ENCODE measurements around the gene KMT2B.

Gene KMT2B

DNA sequence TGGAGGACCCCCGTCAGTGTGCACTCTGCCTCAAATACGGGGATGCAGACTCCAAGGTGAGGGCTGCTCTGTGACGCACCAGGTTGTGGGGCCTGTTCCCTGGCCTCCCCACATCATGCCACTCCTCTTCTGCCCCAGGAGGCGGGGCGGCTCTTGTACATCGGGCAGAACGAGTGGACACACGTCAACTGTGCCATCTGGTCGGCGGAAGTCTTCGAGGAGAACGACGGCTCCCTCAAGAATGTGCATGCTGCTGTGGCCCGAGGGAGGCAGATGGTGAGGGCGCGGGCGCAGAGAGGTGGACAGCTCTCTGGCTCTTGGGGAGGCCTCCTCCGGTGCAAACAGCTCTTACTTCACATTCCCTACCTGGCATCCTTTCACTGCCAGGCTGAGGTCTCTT lies 11.2 kb downstream of the KMT2B start:
- DNase-seq, result no peak

DNA sequence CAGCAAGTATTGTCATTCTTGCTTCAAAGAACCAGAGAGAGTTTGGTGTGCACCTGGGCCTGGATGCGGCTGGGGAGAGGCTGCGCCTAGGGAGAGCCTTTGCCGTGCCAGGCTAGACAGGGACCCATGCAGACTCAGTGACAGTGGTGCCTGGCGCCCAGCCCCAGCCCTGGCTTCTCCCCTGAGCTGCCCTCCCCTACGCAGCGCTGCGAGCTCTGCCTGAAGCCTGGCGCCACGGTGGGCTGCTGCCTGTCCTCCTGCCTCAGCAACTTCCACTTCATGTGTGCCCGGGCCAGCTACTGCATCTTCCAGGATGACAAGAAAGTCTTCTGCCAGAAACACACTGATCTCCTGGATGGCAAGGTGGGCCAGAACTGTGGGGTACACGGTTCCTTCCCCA lies 12.0 kb downstream of the KMT2B start:
- no peak for DNase-seq

DNA sequence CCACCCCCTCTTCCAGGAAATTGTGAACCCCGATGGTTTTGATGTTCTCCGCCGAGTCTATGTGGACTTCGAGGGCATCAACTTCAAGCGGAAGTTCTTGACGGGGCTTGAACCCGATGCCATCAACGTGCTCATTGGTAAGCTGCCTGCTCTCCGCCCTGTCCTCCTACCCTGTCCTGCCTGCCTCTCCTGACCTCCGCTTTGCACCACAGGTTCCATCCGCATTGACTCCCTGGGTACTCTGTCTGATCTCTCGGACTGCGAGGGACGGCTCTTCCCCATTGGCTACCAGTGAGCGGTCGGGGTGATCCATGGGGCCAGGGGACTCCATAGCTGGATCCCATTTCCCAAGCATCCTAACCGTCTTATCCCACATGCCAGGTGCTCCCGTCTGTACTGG lies 12.5 kb downstream of the KMT2B start:
- no peak for DNase-seq

DNA sequence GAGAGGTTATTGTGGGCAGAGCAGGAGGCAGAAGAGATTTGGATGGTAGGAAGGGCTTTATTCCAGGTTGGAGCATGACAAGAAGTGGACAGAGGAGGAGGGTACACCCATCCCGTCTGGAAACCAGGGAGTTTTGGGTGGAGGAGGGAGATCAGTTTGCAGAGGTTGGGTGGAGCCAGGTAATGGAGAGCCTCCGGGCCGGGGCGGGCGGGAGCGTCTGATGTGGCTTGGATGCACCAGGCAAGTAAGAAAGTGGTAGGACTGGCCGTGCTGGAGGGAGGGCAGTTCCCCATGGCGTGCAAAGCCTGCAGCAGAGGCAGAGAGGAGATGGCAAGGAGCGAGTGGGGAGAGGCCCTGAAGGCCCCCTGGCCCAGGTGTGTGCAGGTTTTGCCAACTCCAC lies 13.6 kb downstream of the KMT2B start:
- DNase-seq, result no peak

DNA sequence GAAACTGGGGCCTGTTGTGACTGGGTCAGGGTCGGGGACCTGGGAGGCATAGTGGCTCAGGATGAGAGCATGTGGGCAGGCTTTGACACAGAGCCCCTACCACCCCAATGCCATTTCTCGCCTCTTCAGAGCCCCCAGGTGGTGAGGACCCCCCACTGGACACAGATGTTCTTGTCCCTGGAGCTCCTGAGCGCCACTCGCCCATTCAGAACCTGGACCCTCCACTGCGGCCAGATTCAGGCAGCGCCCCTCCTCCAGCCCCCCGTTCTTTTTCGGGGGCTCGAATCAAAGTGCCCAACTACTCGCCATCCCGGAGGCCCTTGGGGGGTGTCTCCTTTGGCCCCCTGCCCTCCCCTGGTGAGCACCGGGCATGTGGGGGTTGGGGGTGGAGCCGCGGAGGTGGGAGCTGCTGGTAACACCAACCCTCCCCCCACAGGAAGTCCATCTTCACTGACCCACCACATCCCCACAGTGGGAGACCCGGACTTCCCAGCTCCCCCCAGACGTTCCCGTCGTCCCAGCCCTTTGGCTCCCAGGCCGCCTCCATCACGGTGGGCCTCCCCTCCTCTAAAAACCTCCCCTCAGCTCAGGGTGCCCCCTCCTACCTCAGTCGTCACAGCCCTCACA lies 14.1 kb downstream of the KMT2B start:
- no peak for DNase-seq

DNA sequence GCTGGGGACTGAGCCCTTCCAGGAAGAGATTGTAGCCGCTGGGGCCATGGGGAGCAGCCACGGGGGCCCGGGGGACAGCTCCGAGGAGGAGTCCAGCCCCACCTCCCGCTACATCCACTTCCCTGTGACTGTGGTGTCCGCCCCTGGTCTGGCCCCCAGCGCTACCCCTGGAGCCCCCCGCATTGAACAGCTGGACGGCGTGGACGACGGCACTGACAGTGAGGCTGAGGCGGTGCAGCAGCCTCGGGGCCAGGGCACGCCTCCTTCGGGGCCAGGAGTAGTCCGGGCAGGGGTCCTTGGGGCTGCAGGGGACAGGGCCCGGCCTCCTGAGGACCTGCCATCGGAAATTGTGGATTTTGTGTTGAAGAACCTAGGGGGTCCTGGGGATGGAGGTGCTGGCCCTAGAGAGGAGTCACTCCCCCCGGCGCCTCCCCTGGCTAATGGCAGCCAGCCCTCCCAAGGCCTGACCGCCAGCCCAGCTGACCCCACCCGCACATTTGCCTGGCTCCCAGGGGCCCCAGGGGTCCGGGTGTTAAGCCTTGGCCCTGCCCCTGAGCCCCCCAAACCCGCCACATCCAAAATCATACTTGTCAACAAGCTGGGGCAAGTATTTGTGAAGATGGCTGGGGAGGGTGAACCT lies 14.9 kb downstream of the KMT2B start:
- DNase-seq, result no peak

DNA sequence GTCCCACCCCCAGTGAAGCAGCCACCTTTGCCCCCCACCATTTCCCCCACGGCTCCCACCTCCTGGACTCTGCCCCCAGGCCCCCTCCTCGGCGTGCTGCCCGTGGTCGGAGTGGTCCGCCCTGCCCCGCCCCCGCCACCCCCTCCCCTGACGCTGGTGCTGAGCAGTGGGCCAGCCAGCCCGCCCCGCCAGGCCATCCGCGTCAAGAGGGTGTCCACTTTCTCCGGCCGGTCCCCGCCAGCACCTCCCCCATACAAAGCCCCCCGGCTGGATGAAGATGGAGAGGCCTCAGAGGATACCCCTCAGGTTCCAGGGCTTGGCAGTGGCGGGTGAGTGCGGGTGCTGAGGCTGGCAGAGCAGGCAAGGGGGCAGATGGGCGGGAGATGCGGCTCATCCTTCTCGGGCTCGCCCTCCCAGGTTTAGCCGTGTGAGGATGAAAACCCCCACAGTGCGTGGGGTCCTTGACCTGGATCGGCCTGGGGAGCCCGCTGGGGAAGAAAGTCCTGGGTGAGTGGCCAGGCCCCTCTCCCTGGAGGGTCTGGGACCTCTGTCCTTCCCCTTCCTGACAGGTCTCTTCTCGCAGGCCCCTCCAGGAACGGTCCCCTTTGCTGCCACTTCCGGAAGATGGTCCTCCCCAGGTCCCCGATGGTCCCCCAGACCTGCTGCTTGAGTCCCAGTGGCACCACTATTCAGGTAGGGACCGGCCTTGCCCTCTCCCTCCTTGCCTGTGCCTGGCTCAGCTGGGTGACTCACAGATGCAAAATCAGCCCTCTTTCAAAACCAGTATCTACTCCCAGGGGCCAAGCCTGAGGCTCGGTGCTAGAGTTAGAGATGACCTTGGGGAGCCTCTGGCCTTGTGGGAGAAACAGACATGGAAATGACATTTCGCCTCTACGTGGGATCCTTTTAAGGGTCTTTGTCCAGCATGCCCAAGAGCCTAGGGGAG lies 15.7 kb downstream of the KMT2B start:
- DNase-seq, result no peak

DNA sequence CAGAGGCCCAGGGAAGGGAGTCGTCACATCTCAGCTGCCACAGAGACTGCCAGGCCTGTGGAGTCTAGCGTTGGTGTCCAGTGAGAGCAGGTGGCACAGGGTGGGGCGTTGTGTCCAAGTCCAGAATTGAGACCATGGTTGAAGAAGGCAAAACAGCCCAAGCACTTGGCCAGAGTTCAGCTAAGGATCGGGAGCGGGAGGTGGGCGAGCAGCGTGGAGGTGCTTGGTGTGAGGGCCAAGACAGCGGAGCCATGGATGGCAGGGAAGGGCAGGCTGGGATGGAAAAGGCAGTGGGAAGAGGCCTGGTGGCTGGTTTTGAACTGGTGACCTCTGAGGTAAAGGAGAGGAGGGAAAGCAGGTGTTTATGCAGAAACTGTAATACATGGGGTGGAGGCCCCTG lies 16.5 kb downstream of the KMT2B start:
- DNase-seq, result no peak

DNA sequence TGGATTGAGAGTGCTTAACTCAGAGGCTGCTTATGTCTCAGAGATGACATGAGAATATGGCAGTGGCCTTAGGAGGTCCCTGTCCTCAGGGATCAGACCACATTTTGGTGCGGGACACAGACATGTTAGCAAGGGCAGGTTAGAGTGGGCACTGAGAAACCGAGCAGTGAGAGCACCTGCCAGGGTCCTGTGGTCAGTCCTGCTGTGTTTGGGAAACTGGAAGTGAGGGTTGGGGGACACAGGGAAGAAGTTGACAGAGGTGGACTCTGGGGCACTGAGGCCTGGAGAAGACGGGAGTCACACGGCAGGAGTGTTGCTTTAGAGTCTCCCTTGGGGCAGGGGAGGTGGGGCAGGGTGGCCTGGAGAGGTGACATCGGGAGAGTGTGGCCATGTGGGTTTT lies 17.1 kb downstream of the KMT2B start:
- no peak for DNase-seq

DNA sequence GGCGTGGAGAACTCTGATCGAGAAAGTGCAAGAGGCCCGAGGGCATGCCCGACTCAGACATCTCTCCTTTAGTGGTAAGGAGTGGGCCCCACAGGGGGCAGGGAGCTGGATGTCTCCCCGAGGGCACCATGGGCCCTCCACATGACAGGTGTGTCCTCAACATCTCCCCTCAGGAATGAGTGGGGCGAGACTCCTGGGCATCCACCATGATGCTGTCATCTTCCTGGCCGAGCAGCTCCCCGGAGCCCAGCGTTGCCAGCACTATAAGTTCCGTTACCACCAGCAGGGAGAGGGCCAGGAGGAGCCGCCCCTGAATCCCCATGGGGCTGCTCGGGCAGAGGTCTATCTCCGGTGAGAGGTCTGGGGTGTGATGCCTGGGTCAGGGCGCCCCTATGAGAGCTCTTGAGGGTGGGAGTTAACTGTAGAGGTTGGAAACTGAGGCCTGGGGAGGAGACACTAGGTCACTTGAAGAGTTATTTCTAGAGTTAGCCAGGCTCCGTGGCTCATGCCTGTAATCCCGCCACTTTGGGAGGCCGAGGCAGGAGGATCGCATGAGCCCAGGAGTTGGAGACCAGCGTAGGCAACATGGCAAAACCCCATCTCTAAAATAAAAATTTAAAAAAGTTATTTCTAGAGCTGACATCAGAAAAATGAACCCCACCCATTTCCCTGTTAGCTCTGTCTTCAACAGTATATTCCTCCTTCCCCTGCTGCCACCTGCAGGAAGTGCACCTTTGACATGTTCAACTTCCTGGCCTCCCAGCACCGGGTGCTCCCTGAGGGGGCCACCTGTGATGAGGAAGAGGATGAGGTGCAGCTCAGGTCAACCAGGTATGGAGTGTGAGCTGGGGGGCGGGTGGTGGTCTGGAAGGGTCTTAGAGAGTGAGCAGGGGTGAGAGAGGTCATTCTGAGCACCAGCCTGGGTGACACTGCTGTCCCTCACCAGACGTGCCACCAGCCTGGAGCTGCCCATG lies 19.4 kb downstream of the KMT2B start:
- no peak for DNase-seq

DNA sequence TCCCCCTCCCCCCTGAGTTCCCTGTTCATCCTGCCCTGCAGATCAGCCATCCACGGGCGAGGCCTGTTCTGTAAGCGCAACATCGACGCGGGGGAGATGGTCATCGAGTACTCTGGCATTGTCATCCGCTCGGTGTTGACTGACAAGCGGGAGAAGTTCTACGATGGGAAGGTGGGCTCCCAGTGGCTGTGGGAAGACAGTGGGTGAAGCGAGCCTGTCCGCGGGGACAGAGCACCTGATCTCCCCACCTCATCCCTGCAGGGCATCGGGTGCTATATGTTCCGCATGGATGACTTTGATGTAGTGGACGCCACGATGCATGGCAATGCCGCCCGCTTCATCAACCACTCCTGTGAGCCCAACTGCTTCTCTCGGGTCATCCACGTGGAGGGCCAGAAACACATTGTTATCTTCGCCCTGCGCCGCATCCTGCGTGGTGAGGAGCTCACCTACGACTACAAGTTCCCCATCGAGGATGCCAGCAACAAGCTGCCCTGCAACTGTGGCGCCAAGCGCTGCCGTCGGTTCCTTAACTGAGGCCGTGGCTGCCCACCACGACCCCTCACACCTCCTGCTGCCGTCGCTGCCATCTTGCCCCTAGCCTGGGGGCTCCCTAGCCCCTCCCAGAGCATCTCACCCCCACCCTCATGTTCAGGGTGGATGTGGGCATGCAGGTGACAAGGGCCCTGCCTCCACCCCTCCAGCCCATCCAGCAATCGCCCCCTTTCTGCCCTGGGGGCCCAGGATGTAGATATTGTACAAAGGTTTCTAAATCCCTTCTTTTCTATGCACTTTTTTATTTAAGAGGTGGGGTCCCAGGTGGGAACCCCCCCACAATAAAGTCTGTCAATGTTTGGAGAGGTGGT lies 20.5 kb downstream of the KMT2B start:
- DNase-seq, result no peak

DNA sequence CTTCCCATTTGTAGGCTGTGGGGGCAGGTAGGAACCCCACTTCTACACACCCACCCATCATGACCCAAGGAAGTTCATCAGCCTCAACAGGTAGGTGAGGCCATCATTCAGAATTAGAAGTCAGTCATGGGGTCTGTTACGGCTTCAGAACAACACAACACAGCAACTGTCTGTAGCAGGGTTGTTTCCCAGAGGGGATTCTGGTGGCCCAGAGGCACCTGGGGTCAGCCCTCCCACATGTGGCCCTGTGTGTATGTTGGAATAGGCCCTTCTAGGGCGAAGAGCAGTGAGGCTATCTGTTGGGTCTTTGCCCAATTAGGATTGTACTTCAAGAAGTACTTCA lies 21.1 kb downstream of the KMT2B start:
- DNase-seq, result no peak

DNA sequence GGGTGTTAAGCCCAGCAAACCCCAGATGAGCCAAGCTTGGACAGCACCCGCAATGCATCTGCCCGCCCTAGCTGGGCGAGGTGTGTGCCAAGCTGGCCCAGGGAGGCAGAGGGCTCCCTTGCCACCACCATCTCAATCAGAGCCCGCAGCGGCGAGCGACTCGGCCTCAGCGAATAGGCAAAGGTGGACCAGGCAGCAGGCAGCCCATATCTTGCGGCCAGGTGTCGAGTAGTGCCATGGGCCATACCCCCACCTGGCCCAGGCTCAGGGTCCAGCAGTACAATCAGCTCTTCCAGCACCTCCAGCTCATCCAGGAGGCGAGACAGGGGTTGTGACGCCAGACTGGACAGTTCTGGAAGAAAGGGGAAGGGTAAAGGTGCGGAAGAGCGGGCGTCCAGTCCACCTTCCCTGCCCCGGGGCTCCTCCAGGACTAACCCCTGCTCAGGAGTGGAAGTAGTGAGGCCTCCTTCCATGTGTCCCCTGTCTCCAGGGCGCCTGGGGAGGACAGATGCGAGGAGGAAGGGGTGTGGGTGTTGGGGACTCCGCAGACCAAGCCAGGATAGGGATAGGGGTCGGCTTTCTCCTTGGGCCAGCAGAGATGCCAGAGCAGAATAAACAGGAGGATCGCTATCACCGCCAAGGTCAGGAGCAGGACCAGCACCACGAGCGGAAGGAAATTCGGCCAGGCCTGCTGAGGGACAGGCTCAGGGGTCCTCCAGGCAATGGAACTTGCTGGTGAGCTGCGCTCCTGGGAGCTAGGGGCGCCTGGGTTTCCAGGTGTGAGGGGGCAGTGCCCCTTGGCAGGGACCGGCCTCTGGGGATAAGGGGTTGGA lies 21.7 kb downstream of the KMT2B start:
- DNase-seq, result no peak

DNA sequence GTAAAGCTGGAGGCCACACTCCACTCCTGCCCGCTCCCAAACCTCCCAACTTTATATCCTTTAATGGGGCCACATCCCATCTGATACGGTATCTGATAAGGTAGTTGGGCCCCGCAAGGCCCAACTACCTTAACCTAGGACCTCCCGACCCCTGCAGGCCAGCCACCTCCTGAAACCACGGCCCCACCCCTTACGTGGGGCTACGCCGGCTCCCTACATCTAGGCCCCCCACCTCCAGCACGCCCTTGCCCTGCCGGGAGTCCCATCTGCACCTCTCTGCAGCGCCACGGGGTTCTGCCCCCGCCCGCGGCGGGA lies 22.3 kb downstream of the KMT2B start:
- no peak for DNase-seq

DNA sequence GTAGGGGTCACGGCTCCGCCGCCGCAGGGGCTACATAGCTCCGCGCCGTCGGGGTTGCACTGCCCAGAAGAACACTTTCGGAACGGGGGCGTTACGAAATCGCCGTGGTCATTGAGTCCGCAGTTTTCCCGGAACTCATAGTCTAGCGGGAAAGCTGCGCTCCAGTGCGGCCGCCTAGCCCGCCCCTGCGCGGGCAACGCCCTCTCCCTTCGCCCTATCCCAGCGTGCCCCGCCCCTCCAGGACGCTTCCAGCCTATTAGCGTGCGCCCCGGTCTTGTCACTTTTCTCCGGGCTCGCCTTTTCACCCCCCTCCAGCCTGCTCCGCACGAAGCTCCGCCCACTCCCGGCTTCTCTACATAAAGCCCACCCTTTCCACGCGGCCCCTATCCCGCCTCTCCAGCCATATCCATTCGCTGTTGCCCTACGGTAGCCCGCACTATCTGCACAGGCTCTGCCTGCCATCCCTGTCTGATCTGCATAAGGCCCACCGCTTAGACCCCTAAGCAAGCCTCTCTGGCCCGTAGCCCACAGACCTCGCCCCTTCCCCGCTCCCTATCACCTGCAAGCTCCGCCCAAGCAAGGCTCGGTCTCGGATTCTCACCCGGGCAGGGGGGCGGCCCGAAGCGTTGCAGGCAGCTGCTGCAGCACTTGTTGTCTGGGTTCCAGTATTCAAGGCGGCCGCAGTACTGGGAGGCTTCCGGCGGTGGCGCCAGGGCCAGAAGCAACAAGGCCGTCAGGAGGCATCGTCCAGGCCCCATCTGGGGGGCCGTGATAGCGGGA lies 22.8 kb downstream of the KMT2B start:
- DNase-seq, result peak; percentile 100

DNA sequence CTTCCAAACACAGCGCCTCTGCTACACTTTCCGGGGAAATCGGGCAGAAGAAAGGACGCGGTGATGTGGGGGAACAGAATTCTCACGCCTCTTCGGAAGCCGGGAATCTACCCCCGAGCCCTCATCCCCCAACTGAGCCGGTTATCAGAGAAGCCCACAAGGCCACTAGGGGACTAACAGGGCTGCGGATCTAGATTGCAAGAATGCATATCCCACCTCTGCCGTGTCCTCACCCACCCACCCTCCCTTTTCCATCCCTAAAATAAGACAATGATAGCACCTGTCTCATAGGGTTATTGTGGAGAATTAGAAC lies 23.4 kb downstream of the KMT2B start:
- no peak for DNase-seq

DNA sequence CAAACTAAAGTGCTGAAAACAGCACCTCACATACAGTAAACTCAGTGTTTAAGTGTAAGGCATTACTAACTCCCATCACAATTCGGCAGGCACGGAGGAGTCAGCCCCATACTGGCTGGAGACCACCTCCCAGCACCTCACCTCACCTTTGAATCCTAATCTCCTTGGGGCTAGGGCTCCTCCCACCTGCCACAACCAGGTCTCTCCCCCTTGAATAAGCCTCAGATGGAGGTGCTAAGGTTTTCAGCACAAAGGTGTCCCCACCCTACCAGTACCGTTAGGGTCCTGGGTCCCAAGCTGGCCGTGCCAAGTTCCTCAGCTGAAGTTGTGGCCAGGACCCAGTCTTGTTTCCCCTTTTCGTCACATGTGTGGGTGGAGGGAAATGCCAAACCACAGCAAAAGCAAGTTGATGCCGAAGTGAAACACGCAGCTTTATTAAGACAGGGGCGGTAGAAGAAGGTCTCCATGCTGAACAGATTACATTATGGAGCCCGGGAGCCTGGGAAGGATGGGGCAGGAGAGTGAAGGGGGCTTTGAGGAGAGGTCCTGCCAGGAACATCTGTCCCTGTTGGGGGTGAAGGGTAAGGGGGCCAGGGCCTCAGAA lies 24.4 kb downstream of the KMT2B start, which contains the start of gene IGFLR1:
TSS of gene IGFLR1 (minus strand) at position 332 of the 604 bp plus-strand sequence. CDS start 1,272 bp downstream, outside the sequence.
- no peak for DNase-seq

DNA sequence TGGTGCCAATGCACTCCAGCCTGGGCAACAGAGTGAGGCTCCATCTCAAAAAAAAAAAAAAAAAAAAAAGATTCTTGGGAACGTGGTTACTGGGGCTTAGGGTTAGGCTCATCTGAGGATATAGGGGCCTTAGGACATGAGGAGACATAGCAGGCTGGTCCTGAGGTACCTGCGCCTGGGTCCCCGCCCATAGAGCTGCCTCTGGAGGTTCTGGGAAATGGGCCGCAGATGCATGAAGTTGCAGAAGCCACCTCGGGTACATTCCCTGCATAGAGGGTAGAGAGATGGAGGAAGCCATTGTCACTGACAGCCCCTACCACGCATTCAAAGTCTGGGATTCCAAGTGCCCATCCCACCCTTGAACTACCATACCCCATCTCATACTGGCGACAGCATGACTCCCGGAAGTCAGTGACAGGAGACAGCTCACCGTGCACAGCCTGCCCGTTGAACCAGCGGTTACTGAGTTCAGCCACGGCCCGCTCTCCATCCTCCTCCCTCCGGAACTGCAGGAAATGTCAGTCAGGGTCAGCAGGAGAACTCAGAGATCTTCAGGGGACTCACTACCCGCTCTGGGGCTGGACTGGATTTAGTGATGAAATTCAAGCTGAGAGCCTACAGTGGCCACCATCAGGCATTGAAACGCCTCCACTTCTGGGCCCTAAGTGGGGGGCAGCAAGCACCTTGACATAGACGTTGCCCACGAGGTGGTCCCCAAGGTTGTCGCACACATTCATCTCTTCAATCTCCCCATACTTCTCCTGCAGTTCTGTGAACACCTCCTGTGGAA lies 26.0 kb downstream of the KMT2B start:
- no peak for DNase-seq
